ENCODE results near the gene UBE3A.
A peak's percentile ranks its signal among the peaks of the same experiment; 100 is the strongest.

UBE3A gene

GRCh38 chr15:25445412-25445811 is 6.6 kb upstream of the UBE3A start:
- DNase-seq (ENCODE audit: low read depth, low spot score) = no peak
- no peak overlapping the region for H3K4me3 ChIP-seq (ENCODE audit: low read length)

GRCh38 chr15:25441111-25441510 is 2.3 kb upstream of the UBE3A start:
- DNase-seq (ENCODE audit: low read depth, low spot score) = no peak
- no peak overlapping the region for H3K4me3 ChIP-seq (ENCODE audit: low read length)

GRCh38 chr15:25439369-25439836 is 579 bp upstream of the UBE3A start:
- DNase-seq (ENCODE audit: low read depth, low spot score) = no peak
- H3K4me3 ChIP-seq (ENCODE audit: low read length) = peak overlapping the region; percentile 90

- peak overlapping the region; percentile 85 for H3K4me3 ChIP-seq (ENCODE audit: low read length)
- DNase-seq (ENCODE audit: low read depth, low spot score) = no peak
These were observed 835 bp downstream of the UBE3A start for GRCh38 chr15:25437777-25438600.

- H3K4me3 ChIP-seq (ENCODE audit: low read length) = no peak overlapping the region
- no peak for DNase-seq (ENCODE audit: low read depth, low spot score)
These were observed 2.1 kb downstream of the UBE3A start for GRCh38 chr15:25436707-25437106.

GRCh38 chr15:25435474-25436243 is 3.2 kb downstream of the UBE3A start:
- H3K4me3 ChIP-seq (ENCODE audit: low read length) = no peak overlapping the region
- no peak for DNase-seq (ENCODE audit: low read depth, low spot score)

GRCh38 chr15:25433118-25433865 is 5.5 kb downstream of the UBE3A start:
- H3K4me3 ChIP-seq (ENCODE audit: low read length) = no peak overlapping the region
- DNase-seq (ENCODE audit: low read depth, low spot score) = no peak

GRCh38 chr15:25431836-25432561 is 6.8 kb downstream of the UBE3A start:
- H3K4me3 ChIP-seq (ENCODE audit: low read length) = no peak overlapping the region
- DNase-seq (ENCODE audit: low read depth, low spot score) = no peak

GRCh38 chr15:25427861-25428260 is 11.0 kb downstream of the UBE3A start:
- no peak overlapping the region for H3K4me3 ChIP-seq (ENCODE audit: low read length)
- no peak for DNase-seq (ENCODE audit: low read depth, low spot score)

- DNase-seq (ENCODE audit: low read depth, low spot score) = peak; percentile 11
- no peak overlapping the region for H3K4me3 ChIP-seq (ENCODE audit: low read length)
These were observed 11.8 kb downstream of the UBE3A start for GRCh38 chr15:25426896-25427610.

GRCh38 chr15:25424073-25424472 is 14.8 kb downstream of the UBE3A start:
- no peak for DNase-seq (ENCODE audit: low read depth, low spot score)
- no peak overlapping the region for H3K4me3 ChIP-seq (ENCODE audit: low read length)

GRCh38 chr15:25422021-25422420 is 16.8 kb downstream of the UBE3A start:
- DNase-seq (ENCODE audit: low read depth, low spot score) = no peak
- no peak overlapping the region for H3K4me3 ChIP-seq (ENCODE audit: low read length)

GRCh38 chr15:25418202-25418601 is 20.6 kb downstream of the UBE3A start:
- H3K4me3 ChIP-seq (ENCODE audit: low read length) = no peak overlapping the region
- DNase-seq (ENCODE audit: low read depth, low spot score) = no peak

- DNase-seq (ENCODE audit: low read depth, low spot score) = no peak
- no peak overlapping the region for H3K4me3 ChIP-seq (ENCODE audit: low read length)
These were observed 21.2 kb downstream of the UBE3A start for GRCh38 chr15:25417604-25418003.

GRCh38 chr15:25416693-25417092 is 22.1 kb downstream of the UBE3A start:
- DNase-seq (ENCODE audit: low read depth, low spot score) = no peak
- no peak overlapping the region for H3K4me3 ChIP-seq (ENCODE audit: low read length)

- H3K4me3 ChIP-seq (ENCODE audit: low read length) = no peak overlapping the region
- DNase-seq (ENCODE audit: low read depth, low spot score) = no peak
These were observed 23.1 kb downstream of the UBE3A start for GRCh38 chr15:25415707-25416106.

- no peak overlapping the region for H3K4me3 ChIP-seq (ENCODE audit: low read length)
- no peak for DNase-seq (ENCODE audit: low read depth, low spot score)
These were observed 23.6 kb downstream of the UBE3A start for GRCh38 chr15:25415217-25415616.

GRCh38 chr15:25410649-25411048 is 28.2 kb downstream of the UBE3A start:
- no peak overlapping the region for H3K4me3 ChIP-seq (ENCODE audit: low read length)
- DNase-seq (ENCODE audit: low read depth, low spot score) = no peak

Data from Jurkat, Clone E6-1 (cell line).